DOHH2 (cell line): Measurements from ENCODE around the gene NQO2.

Source experiments
- EZH2phosphoT487 ChIP-seq: fragments of 200-600 bp; sonication (generic); IDR thresholded peaks from 2 replicates; pipeline ENCODE4 v1.6.1; 2017; ENCODE audit warnings: borderline replicate concordance, mild to moderate bottlenecking, antibody characterized with exemption, low read length, moderate library complexity, mixed read lengths
- TF ChIP-seq, protein P1 (sequence below): fragments of 200-600 bp; sonication (generic); IDR thresholded peaks from one replicate; pipeline ENCODE4 v1.5.1; 2014; ENCODE audit warnings: antibody characterized with exemption, mild to moderate bottlenecking, low read depth, low read length; ENCODE audit not compliant: poor library complexity, severe bottlenecking

DNA sequence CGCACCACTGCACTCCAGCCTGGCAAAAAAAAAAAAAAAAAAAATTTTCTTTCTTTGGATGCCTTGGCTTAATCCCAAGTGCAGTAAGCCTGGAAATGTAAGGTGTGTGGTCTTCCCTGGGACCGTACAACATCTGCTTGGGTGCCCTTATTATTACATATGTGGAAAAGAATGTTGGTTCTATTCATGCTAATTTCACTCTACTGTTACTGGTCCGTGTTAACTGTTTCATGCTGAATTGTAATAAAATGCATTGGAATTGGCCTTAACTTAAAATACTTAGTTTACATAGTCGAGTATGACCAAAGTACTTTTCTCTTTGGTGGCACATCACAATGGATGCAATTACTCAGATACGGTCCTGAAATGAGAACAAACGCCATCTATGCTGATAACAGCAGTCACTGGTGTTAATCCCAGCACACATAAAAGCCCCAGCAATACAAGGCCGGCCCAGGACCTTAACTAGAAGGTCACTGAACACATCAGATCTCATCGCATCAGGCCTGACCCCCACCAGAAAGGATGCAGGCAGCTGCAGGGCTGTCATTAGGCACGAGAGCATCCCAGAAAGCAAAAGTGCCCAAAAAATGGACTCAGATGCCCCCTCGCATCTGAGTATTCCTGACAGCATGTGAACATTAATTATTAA is 29.5 kb upstream of the NQO2 start:
- TF ChIP-seq, protein P1, sequence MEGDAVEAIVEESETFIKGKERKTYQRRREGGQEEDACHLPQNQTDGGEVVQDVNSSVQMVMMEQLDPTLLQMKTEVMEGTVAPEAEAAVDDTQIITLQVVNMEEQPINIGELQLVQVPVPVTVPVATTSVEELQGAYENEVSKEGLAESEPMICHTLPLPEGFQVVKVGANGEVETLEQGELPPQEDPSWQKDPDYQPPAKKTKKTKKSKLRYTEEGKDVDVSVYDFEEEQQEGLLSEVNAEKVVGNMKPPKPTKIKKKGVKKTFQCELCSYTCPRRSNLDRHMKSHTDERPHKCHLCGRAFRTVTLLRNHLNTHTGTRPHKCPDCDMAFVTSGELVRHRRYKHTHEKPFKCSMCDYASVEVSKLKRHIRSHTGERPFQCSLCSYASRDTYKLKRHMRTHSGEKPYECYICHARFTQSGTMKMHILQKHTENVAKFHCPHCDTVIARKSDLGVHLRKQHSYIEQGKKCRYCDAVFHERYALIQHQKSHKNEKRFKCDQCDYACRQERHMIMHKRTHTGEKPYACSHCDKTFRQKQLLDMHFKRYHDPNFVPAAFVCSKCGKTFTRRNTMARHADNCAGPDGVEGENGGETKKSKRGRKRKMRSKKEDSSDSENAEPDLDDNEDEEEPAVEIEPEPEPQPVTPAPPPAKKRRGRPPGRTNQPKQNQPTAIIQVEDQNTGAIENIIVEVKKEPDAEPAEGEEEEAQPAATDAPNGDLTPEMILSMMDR, result no peak
- no peak for TF ChIP-seq EZH2phosphoT487
